Esophagus (tissue), 2 donors: ENCODE measurements around the gene VEGFA. TPM values are rescaled to one million over a fixed set of nuclear protein-coding genes. Genes with fewer than 3 reads are reported as not detected.

Source experiments
- H3K27ac ChIP-seq, 2 donors: one replicate each; pipeline ENCODE4 v1.5.1; 2013; ENCODE audit warnings: low read depth in 2 of 2, mild to moderate bottlenecking in 2 of 2, inconsistent platforms in 1 of 2, low read length in 1 of 2, moderate library complexity in 1 of 2
- H3K27me3 ChIP-seq, 2 donors: one replicate each; pipeline ENCODE4 v1.6.1; 2013; ENCODE audit warnings: low read length in 2 of 2, control low read depth in 1 of 2, mild to moderate bottlenecking in 1 of 2; ENCODE audit not compliant: insufficient read depth in 2 of 2, control insufficient read depth in 1 of 2
- H3K36me3 ChIP-seq, 2 donors: one replicate each; pipeline ENCODE4 v1.6.1; 2013; ENCODE audit warnings: low read length in 1 of 2; ENCODE audit not compliant: control insufficient read depth in 2 of 2, insufficient read depth in 2 of 2
- H3K4me1 ChIP-seq, 2 donors: one replicate each; pipeline ENCODE4 v1.6.1; 2013; ENCODE audit warnings: low read length in 1 of 2; ENCODE audit not compliant: control insufficient read depth in 2 of 2, insufficient read depth in 2 of 2
- H3K4me3 ChIP-seq, 2 donors: one replicate each; pipeline ENCODE4 v1.5.1; 2013; ENCODE audit warnings: low read length in 2 of 2, mild to moderate bottlenecking in 2 of 2, low read depth in 1 of 2, moderate library complexity in 1 of 2
- H3K9me3 ChIP-seq, 2 donors: one replicate each; pipeline ENCODE4 v1.6.1; 2013; ENCODE audit warnings: mild to moderate bottlenecking in 2 of 2, low read depth in 1 of 2, low read length in 1 of 2, moderate library complexity in 1 of 2; ENCODE audit not compliant: control insufficient read depth in 2 of 2, insufficient read depth in 1 of 2
- WGBS, 2 donors: extraction: QIAGEN DNeasy Blood & Tissue Kit; methylation state at CpG; one replicate each; pipeline ENCODE4 v1.1.7; 2013; 5-methylcytosine and 5-hydroxymethylcytosine counted together
- polyA plus RNA-seq, 2 donors: library from polyadenylated mRNA; stranded (reverse); fragments of 200-250 nt; gene quantifications; one replicate each; pipeline ENCODE4 v1.2.3, GENCODE V29; 2013
- donor health status: healthy with polysubstance abuse.
- donor health status: Bipolar disorder and iron deficiency.

Gene VEGFA
- polyA plus RNA-seq, 2 donors: 87.8 to 157 TPM

- Histone ChIP-seq H3K4me3 (no peak overlapping the region), H3K36me3 (no peaks in the 10 kb centered on the region), H3K4me1 (peaks cover 4 to 23% of the 10 kb centered on the region in 2 donors), H3K27ac (no peak overlapping the region), H3K27me3 (no peaks in the 10 kb centered on the region), H3K9me3 (no peaks in the 10 kb centered on the region)
- WGBS, 2 donors: 76 to 79% methylated on average over 3 of the region's 3 CpGs
These were observed 31.7 kb upstream of the VEGFA start for GRCh38 chr6:43738267-43738676.

GRCh38 chr6:43738877-43739641 lies 31.0 kb upstream of the VEGFA start:
- Histone ChIP-seq H3K27ac (no peak overlapping the region), H3K4me3 (no peak overlapping the region), H3K27me3 (no peaks in the 10 kb centered on the region), H3K4me1 (peaks cover 4 to 15% of the 10 kb centered on the region in 2 donors), H3K36me3 (no peaks in the 10 kb centered on the region), H3K9me3 (no peaks in the 10 kb centered on the region)
- 67 to 72% methylated on average over 11 of the region's 11 CpGs for WGBS, 2 donors

DNA sequence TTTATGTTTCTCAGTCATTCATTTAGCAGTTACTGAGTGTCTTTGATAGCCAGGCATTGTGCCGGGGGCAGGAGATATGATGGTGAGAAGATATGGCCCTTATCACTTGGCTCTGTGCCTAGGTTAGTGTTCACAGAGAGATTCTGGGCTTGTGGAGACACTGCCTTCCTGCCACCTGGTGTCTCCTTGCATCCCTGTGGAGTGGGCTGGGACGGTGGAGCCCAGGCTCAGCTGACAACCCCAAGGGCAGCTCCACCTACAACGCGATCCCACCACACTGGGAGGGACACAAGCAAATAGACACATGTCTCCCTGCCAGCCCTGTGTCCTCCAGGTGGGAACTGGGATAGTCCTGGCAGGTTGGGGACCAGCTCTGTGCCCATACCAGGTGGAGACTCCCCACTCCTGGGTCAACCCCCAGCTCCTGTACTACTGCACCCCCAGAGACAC lies 30.3 kb upstream of the VEGFA start:
- Histone ChIP-seq H3K9me3 (no peaks in the 10 kb centered on the region), H3K4me3 (no peak overlapping the region), H3K27me3 (no peaks in the 10 kb centered on the region), H3K27ac (no peak overlapping the region), H3K36me3 (no peaks in the 10 kb centered on the region), H3K4me1 (peaks cover 2 to 15% of the 10 kb centered on the region in 2 donors)
- WGBS, 2 donors: 62 to 73% methylated on average over 4 of the region's 4 CpGs

DNA sequence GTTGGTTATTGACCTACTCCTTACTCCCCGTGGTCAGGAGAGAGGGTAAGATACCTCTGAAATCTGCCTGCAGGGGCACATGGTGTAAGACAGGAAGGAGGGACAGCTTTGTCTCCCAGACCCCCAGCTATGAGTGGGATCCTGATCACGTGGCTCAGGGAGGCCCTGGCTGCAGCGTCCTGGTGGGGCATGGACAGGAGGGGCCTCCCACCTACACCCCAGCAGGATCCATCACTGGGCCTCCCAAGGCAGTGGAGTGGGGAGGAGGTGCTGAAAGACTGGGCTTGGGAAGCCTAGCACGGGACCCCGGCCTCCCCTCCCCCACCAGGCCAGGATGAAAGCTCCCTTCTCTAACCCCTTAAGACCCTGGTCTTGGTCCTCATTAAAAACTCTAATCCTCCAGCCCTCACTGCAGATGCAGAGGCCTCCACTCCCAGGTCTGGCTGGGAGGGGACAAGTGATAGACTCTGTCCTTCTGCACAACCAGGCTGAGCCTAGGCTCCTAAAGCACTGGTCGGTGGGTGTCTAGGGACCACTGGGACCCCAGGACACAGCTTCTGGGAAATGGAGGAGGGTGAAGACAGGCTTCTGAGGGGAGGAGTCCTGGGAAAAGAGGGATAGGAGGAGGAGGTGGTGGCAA lies 29.6 kb upstream of the VEGFA start:
- H3K9me3 ChIP-seq: no peaks in the 10 kb centered on the region
- no peaks in the 10 kb centered on the region for H3K36me3 ChIP-seq
- WGBS, 2 donors: 78% methylated on average over 5 to 6 of the region's 6 CpGs
- no peaks in the 10 kb centered on the region for H3K27me3 ChIP-seq
- no peak overlapping the region for H3K27ac ChIP-seq
- H3K4me3 ChIP-seq: no peak overlapping the region
- H3K4me1 ChIP-seq: peaks cover 0 to 15% of the 10 kb centered on the region in 2 donors

GRCh38 chr6:43740961-43741764 lies 28.8 kb upstream of the VEGFA start:
- H3K27me3 ChIP-seq: no peaks in the 10 kb centered on the region
- H3K27ac ChIP-seq: no peak overlapping the region
- H3K4me1 ChIP-seq: peaks cover 0 to 13% of the 10 kb centered on the region in 2 donors
- no peaks in the 10 kb centered on the region for H3K36me3 ChIP-seq
- WGBS, 2 donors: 62 to 65% methylated on average over 6 of the region's 6 CpGs
- no peaks in the 10 kb centered on the region for H3K9me3 ChIP-seq
- no peak overlapping the region for H3K4me3 ChIP-seq

- Histone ChIP-seq H3K27me3 (no peaks in the 10 kb centered on the region), H3K4me3 (no peak overlapping the region), H3K9me3 (no peaks in the 10 kb centered on the region), H3K36me3 (no peaks in the 10 kb centered on the region), H3K4me1 (peaks cover 0 to 11% of the 10 kb centered on the region in 2 donors), H3K27ac (no peak overlapping the region)
- 71 to 73% methylated on average over 2 of the region's 2 CpGs for WGBS, 2 donors
These were observed 28.2 kb upstream of the VEGFA start for GRCh38 chr6:43741829-43742228.

DNA sequence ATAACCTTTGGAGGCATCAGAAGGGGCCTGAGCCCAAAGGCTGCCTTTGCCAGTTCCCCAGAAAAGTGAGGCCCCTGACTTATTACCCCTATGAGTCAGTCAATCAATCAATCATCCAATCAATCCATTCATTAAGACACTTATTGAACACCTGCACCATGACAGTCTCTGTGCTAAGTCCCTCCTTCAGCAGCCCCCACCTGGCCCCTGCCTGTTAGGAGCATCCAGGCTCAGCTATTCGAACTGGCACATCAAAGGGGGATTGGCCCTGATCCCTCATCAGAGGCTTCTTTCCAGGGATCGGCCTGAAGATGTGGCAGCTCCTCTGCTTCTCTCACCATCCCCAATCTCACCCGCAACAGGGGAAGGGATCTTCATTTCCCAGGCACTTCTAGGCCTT lies 27.7 kb upstream of the VEGFA start:
- H3K36me3 ChIP-seq: no peaks in the 10 kb centered on the region
- no peak overlapping the region for H3K4me3 ChIP-seq
- H3K27me3 ChIP-seq: no peaks in the 10 kb centered on the region
- 82 to 92% methylated on average over 3 of the region's 3 CpGs for WGBS, 2 donors
- peaks cover 0 to 9% of the 10 kb centered on the region in 2 donors for H3K4me1 ChIP-seq
- no peaks in the 10 kb centered on the region for H3K9me3 ChIP-seq
- no peak overlapping the region for H3K27ac ChIP-seq

DNA sequence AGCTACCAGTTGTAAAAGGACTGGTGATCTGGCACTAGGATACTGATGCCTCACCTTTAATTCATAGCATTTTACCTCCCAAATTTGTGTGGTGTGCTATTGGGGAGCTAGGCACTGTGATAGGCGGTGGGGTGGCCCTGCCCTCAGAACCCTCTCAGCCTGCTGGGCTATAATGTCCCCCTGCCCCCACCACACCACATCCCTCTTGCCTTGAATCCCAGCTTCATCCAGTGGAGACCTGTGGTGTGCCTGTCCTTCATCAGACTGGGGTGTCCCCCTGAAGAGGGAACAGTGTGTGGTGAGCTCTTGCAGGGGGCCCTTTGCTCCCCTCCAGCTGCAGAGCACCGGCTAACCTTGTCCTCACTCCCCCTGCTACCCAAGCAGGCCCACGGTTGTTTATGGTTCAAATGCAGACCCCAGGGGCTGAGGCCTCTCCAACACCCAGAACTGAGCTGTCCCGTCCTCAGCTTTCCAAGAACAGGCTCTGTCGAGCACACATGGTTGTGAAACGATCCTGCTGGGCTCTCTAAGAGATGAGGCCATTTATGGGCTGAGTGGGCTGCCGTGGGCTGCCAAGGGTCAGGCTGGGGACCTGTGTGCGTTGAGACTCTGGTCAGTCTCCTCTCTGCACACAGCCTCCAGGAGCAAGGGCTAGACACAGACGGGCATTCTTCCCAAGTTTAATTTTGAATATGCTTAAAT lies 26.9 kb upstream of the VEGFA start:
- H3K9me3 ChIP-seq: no peaks in the 10 kb centered on the region
- no peaks in the 10 kb centered on the region for H3K36me3 ChIP-seq
- no peaks in the 10 kb centered on the region for H3K27me3 ChIP-seq
- H3K4me1 ChIP-seq: peaks cover 0 to 5% of the 10 kb centered on the region in 2 donors
- H3K27ac ChIP-seq: no peak overlapping the region
- 70 to 72% methylated on average over 9 of the region's 9 CpGs for WGBS, 2 donors
- no peak overlapping the region for H3K4me3 ChIP-seq
